GM12891 (cell line): ENCODE measurements around the gene PLEKHG2.

Source experiments
- PAX5 ChIP-seq: IDR thresholded peaks from 2 replicates; pipeline ENCODE4 v1.6.1; 2011; ENCODE audit warnings: low read length, moderate library complexity, mild to moderate bottlenecking; ENCODE audit not compliant: insufficient read depth, severe bottlenecking
- POLR2A ChIP-seq: IDR thresholded peaks from 2 replicates; pipeline ENCODE4 v1.6.1; 2011; ENCODE audit warnings: low read depth, low read length, control low read depth
- POLR2AphosphoS5 ChIP-seq: IDR thresholded peaks from 2 replicates; pipeline ENCODE4 v1.6.1; 2011; ENCODE audit warnings: low read depth, low read length, control low read depth
- TAF1 ChIP-seq: IDR thresholded peaks from 2 replicates; pipeline ENCODE4 v1.6.1; 2011; ENCODE audit warnings: low read depth, low read length, control low read depth

DNA sequence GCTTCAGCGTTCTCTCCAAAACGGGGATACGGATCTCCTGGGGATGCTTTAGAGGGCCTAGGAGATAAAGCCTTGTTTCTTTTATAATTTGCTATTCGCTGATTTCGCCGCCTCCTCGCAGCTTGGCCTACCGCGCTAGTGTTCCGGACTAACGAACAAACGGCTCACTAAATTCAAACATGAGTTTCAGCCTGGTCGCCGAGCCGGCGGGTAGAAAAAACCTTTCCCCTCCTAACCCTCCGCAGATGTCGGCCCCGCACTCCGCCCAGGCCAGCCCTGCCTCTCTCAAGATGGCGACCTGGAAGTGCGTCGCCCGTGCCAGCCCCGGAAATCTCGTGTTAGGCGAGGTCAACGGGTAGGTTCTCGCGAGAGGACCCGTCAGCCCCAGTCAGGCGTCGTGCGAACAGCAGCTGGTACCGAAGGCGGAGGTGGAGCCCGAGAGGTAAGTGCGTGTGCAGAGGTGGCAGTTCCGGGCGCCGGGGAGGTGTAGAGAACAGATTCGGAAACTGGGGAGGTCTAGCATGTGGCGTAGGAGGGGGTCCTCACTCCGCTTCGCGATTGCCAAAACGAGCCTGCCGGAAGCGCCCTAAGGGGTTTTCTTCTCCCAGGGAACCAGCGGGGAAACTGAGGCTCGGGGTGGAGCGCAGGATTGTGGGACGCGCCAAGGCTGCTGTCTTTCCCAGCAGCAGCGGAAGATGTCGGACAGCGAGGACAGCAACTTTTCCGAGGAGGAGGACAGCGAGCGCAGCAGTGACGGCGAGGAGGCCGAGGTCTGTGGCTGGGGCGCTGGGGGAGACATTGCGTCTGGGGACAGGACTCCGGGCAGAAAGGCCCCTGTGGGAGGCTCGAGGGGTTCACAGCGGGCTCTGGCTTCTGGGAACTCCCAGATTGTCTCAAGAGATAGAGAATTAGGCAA, 33.0 kb downstream of the PLEKHG2 start, which contains the start of gene SUPT5H:
- TF ChIP-seq TAF1 (peak; percentile 78; the same call in 1 of the 2 replicates), POLR2A (peak; percentile 94), POLR2AphosphoS5 (peak; percentile 93), PAX5 (no peak)
